Measurements from ENCODE around the gene SMIM38. TPM values are rescaled to one million over a fixed set of nuclear protein-coding genes. Genes with fewer than 3 reads are reported as not detected.
"Not testable (repeated sequence)": the region's sequence is repeated elsewhere in the genome, so short reads cannot be mapped to it uniquely, and the experiment has no call there.

Gene SMIM38
- total RNA-seq, 4 donors from 2014 or later: 0.45 to 2.3 (median 2.0) TPM; not detected in 1

DNA sequence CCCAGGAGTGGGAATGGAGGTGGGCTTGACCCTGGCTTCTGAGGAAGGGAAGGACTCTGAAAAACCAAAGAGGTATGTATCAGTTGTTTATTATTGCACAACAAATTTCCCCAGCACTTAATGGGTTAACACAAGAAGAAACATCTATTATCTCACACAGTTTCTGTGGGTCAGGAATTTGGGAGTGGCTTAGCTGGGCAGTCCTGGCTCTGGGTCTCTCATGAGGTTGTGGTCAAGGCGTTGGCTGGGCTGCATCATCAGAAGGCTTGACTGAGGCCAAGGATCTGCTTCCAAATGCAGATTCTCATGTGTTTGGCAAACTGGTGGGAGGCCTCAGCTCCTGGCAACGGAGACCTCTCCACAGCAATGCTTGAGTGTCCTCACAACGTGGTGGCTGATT, 17.5 kb upstream of the SMIM38 start:
- Histone ChIP-seq H3K9me3 (no peaks in the 10 kb centered on the region), H3K27me3 (no peaks in the 10 kb centered on the region), H3K4me1 (peaks cover 0 to 7% of the 10 kb centered on the region in 2 donors), H3K27ac (no peak overlapping the region), H3K36me3 (no peaks in the 10 kb centered on the region), H3K4me3 (replicated peaks in 1 of 3) (no peak overlapping the region)
- intact Hi-C loops (cut with DNase I): loop anchor here (10.0 kb wide), 2 partner anchors 127 to 297 kb away; no protein-coding TSS in a partner anchor
- TF ChIP-seq, protein P1, sequence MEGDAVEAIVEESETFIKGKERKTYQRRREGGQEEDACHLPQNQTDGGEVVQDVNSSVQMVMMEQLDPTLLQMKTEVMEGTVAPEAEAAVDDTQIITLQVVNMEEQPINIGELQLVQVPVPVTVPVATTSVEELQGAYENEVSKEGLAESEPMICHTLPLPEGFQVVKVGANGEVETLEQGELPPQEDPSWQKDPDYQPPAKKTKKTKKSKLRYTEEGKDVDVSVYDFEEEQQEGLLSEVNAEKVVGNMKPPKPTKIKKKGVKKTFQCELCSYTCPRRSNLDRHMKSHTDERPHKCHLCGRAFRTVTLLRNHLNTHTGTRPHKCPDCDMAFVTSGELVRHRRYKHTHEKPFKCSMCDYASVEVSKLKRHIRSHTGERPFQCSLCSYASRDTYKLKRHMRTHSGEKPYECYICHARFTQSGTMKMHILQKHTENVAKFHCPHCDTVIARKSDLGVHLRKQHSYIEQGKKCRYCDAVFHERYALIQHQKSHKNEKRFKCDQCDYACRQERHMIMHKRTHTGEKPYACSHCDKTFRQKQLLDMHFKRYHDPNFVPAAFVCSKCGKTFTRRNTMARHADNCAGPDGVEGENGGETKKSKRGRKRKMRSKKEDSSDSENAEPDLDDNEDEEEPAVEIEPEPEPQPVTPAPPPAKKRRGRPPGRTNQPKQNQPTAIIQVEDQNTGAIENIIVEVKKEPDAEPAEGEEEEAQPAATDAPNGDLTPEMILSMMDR (IDR thresholded peaks at IDR 0.05): no peak
- TF ChIP-seq POLR2A (IDR thresholded peaks at IDR 0.05): no peak
- no peak for DNase-seq
- 75 to 77% methylated on average over 3 of the region's 3 CpGs for WGBS, 2 donors

DNA sequence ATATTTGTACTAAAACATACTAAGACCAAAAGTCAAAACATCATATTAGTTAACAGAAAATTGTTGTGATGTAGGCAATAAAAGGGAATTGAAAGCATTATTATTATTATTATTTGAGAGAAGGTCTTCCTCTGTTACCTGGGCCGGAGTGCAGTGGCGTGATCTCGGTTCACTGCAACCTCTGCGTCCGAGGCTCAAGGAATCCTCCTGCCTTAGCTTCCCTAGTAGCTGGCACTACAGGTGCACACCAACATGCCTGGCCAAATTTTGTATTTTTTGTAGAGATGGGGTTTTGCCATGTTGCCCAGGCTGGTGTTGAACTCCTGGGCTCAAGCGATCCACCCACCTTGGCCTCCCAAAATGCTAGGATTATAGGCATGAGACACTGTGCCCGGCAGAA, 15.6 kb upstream of the SMIM38 start:
- intact Hi-C loops (cut with DNase I); H3K36me3 ChIP-seq; H3K4me3 ChIP-seq (replicated peaks in 1 of 3); H3K9me3 ChIP-seq; H3K4me1 ChIP-seq; DNase-seq; H3K27me3 ChIP-seq; H3K27ac ChIP-seq: not testable (repeated sequence)
- WGBS, 2 donors: 92 to 97% methylated on average over 7 of the region's 7 CpGs

DNA sequence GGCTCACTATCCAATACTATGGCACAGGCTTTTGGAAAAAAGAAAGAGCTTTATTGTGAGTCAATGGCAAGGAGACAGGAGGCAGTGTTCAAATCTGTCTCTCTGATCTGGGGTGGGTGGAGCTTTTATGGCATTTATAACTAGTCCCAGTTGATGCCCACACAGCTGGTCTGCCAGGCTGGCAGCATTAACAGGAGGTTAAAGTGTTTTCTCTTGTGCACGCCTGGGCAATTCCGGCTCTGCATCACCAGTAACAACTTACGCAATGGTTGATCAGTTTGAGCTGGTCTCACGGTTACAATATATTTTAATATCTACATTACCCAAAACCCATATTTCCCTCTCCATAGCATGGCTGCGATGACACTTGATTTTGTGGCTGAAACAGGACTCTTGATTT, 15.1 kb upstream of the SMIM38 start:
- Histone ChIP-seq H3K27me3 (no peaks in the 10 kb centered on the region), H3K36me3 (no peaks in the 10 kb centered on the region), H3K4me3 (replicated peaks in 1 of 3) (no peak overlapping the region), H3K4me1 (peaks cover 0 to 7% of the 10 kb centered on the region in 2 donors), H3K9me3 (no peaks in the 10 kb centered on the region), H3K27ac (peak overlapping the region in 1 of 3 donors; percentile 53)
- intact Hi-C loops (cut with DNase I): no loop called here
- TF ChIP-seq POLR2A (IDR thresholded peaks at IDR 0.05): no peak
- TF ChIP-seq, protein P1 (IDR thresholded peaks at IDR 0.05): no peak
- DNase-seq: peak; percentile 51 to 63
- 55 to 63% methylated on average over 4 to 5 of the region's 5 CpGs for WGBS, 2 donors

DNA sequence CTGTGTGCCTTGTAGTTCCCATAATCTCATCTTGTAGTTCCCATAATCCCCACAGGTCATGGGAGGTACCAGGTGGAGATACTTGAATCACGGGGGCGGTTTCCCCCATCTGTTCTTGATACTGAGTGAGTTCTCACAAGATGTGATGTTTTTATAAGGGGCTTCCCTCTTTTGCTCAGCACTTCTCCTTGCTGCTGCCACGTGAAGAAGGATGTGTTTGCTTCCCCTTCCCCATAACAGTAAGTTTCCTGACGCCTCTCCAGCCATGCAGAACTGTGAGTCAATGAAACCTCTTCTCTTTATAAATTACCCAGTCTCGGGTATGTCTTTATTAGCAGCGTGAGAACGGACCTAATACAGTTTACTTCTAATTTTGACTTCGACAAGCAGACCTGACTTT, 14.0 kb upstream of the SMIM38 start:
- H3K27me3 ChIP-seq: no peaks in the 10 kb centered on the region

DNA sequence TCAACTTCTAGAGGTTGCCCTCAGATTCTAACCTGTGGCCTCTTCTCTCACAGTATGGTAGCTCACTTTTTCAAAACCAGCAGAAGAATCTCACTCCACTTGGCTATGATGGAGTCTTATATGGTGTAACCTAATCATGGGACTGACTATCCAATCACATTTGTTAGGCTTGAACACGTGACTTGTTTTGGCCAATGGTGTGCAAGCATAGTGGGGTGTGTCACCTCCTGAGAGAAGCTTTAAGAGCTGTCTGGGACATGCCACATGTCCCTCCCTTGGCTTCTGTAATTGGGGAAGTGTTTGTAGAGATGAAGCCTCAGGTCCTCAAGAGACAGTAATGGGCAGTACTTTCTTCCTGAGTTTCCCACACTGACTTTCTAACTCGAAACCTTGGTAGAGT, 12.8 kb upstream of the SMIM38 start:
- DNase-seq: no peak
- TF ChIP-seq, protein P1 (IDR thresholded peaks at IDR 0.05): no peak
- no peak for TF ChIP-seq POLR2A (IDR thresholded peaks at IDR 0.05)
- 96 to 98% methylated on average over 2 of the region's 2 CpGs for WGBS, 2 donors
- Histone ChIP-seq H3K4me3 (replicated peaks in 1 of 3) (no peak overlapping the region), H3K36me3 (no peaks in the 10 kb centered on the region), H3K9me3 (no peaks in the 10 kb centered on the region), H3K27ac (no peak overlapping the region), H3K4me1 (peaks cover 0 to 7% of the 10 kb centered on the region in 2 donors), H3K27me3 (no peaks in the 10 kb centered on the region)
- intact Hi-C loops (cut with DNase I): no loop called here

More for the DNA sequence above, 14.0 kb upstream of the SMIM38 start:
- no peak for DNase-seq
- TF ChIP-seq, protein P1 (IDR thresholded peaks at IDR 0.05): no peak
- TF ChIP-seq POLR2A (IDR thresholded peaks at IDR 0.05): no peak
- no peak overlapping the region for H3K4me3 ChIP-seq (replicated peaks in 1 of 3)
- peaks cover 0 to 7% of the 10 kb centered on the region in 2 donors for H3K4me1 ChIP-seq
- no peaks in the 10 kb centered on the region for H3K36me3 ChIP-seq
- 56% methylated on average over 8 of the region's 8 CpGs for WGBS, 2 donors
- no peak overlapping the region for H3K27ac ChIP-seq
- intact Hi-C loops (cut with DNase I): no loop called here
- no peaks in the 10 kb centered on the region for H3K9me3 ChIP-seq
